ENCODE measurements around the gene GPRC5D.

- TF ChIP-seq CSRNP3 (CRISPR knock-in tag; IDR thresholded peaks at IDR 0.05), result no peak
- no peak for TF ChIP-seq ZFP3 (CRISPR knock-in tag; IDR thresholded peaks at IDR 0.05)
- no peak for TF ChIP-seq PATZ1 (CRISPR knock-in tag; IDR thresholded peaks at IDR 0.05; ENCODE audit: borderline replicate concordance)
- no peak for TF ChIP-seq ZC3H10 (CRISPR knock-in tag; IDR thresholded peaks at IDR 0.05)
- TF ChIP-seq ZNF70 (CRISPR knock-in tag; IDR thresholded peaks at IDR 0.05), result no peak
- no peak for TF ChIP-seq TSHZ2 (CRISPR knock-in tag; IDR thresholded peaks at IDR 0.05)
- TF ChIP-seq TCF4 (CRISPR knock-in tag; IDR thresholded peaks at IDR 0.05; ENCODE audit: borderline replicate concordance), result no peak
- no peak for TF ChIP-seq OSR1 (CRISPR knock-in tag; IDR thresholded peaks at IDR 0.05)
- TF ChIP-seq CREB5 (CRISPR knock-in tag; IDR thresholded peaks at IDR 0.05; ENCODE audit: low read depth), result no peak
- TF ChIP-seq ZNF8 (CRISPR knock-in tag; IDR thresholded peaks at IDR 0.05), result no peak
- TF ChIP-seq TOX (CRISPR knock-in tag; IDR thresholded peaks at IDR 0.05; ENCODE audit: borderline replicate concordance), result no peak
- TF ChIP-seq PPARA (CRISPR knock-in tag; IDR thresholded peaks at IDR 0.05; ENCODE audit: borderline replicate concordance), result no peak
Observed at GRCh38 chr12:12909228-12909994, 42.6 kb downstream of the GPRC5D start.
